Endothelial cell of umbilical vein (primary cell): ENCODE data around the gene FANCE.

Experiments
- CTCF ChIP-seq, 2 donors: IDR thresholded peaks; 1 replicate in 1 of 2; 2 replicates in 1 of 2; pipeline ENCODE4 v1.5.1; 2011; ENCODE audit warnings: low read length in 2 of 2, mild to moderate bottlenecking in 2 of 2, moderate library complexity in 2 of 2, control low read depth in 1 of 2, inconsistent platforms in 1 of 2, low read depth in 1 of 2; ENCODE audit not compliant: insufficient read depth in 1 of 2; ENCODE audit errors: extremely low read depth in 1 of 2
- EZH2 ChIP-seq: IDR thresholded peaks from 2 replicates; pipeline ENCODE4 v1.6.1; 2012; ENCODE audit warnings: borderline replicate concordance, low read depth, mild to moderate bottlenecking, moderate library complexity, low read length, inconsistent platforms; ENCODE audit not compliant: severe bottlenecking
- FOS ChIP-seq: IDR thresholded peaks from 2 replicates; pipeline ENCODE4 v1.6.1; 2011; ENCODE audit warnings: mild to moderate bottlenecking, low read length, moderate library complexity, borderline replicate concordance; ENCODE audit not compliant: insufficient read depth
- MAX ChIP-seq: IDR thresholded peaks from 2 replicates; pipeline ENCODE4 v1.6.1; 2011; ENCODE audit not compliant: insufficient read depth, insufficient read length
- POLR2A ChIP-seq: IDR thresholded peaks from 2 replicates; pipeline ENCODE4 v1.6.1; 2012; ENCODE audit warnings: low read depth, mild to moderate bottlenecking, control low read depth, low read length
- POLR2AphosphoS5 ChIP-seq: IDR thresholded peaks from 2 replicates; pipeline ENCODE4 v1.6.1; 2012; ENCODE audit warnings: low read depth, mild to moderate bottlenecking, control low read depth, low read length, moderate library complexity; ENCODE audit not compliant: insufficient read depth

- TF ChIP-seq CTCF (IDR thresholded peaks at IDR 0.05; ENCODE audit: extremely low read depth in 1 of 2, insufficient read depth in 1 of 2, low read depth in 1 of 2, low read length in 2 of 2) (no peak), POLR2AphosphoS5 (no peak), POLR2A (no peak), MAX (no peak), FOS (no peak), EZH2 (no peak)
These were observed 41.1 kb upstream of the FANCE start for GRCh38 chr6:35411066-35411465.
